HepG2 (cell line): ENCODE measurements around the gene PDYN. TPM values are rescaled to one million over a fixed set of nuclear protein-coding genes. Genes with fewer than 3 reads are reported as not detected.
A peak's percentile ranks its signal among the peaks of the same experiment; 100 is the strongest.

ENCODE experiments used
- ATAC-seq: fragments of 200-7000 bp; cut with Tn5 transposase; 3 replicates; pipeline ENCODE4 v1.9.1; 2020; ENCODE audit warnings: mild to moderate bottlenecking, moderate library complexity
- BruUV-seq: library from RNA; stranded (reverse); fragments of 400-500 nt; replicated peaks from 2 replicates; lab custom pipeline; 2021; lab: Mats Ljungman, UMichigan
- CTCF ChIA-PET: fragments of 300-600 bp; formaldehyde crosslinking; extraction: SDS; loops from one replicate; lab custom pipeline; 2021; ENCODE audit warnings: low total read pairs, inconsistent platforms, low intra/inter-chr PET ratio; lab: Yijun Ruan, JAX
- POLR2A ChIA-PET: fragments of 350-600 bp; sonication (Branson Sonifier 250); formaldehyde crosslinking; loops from one replicate; lab custom pipeline; 2020; ENCODE audit warnings: antibody characterized with exemption, inconsistent platforms; lab: Yijun Ruan, JAX
- DNase-seq: peaks from one replicate; pipeline ENCODE4 v3.0.0-alpha.2; 2015; ENCODE audit warnings: low spot score
- FAIRE-seq: peaks from 3 replicates; lab custom pipeline; 2011; peaks lifted over from hg19 to GRCh38; lab: Jason Lieb, UNC
- H2AFZ ChIP-seq: one replicate; pipeline ENCODE4 v1.6.1; 2011; ENCODE audit warnings: low read length, inconsistent platforms
- H3K27ac ChIP-seq: fragments of 300-600 bp; 3 replicates; pipeline ENCODE4 v1.8.0; 2011; ENCODE audit warnings: mixed run types, mild to moderate bottlenecking, mixed read lengths, low read length, inconsistent platforms; ENCODE audit not compliant: insufficient read depth; ENCODE audit errors: extremely low read length
- H3K27me3 ChIP-seq, 2 experiments: fragments of 200-600 bp in 1 of 2; 2 replicates in 1 of 2; 3 replicates in 1 of 2; pipeline versions ENCODE4 v1.6.0 to v1.8.0; 2011; ENCODE audit warnings: low read length in 2 of 2, mild to moderate bottlenecking in 2 of 2, moderate library complexity in 2 of 2, inconsistent platforms in 1 of 2; ENCODE audit not compliant: insufficient read depth in 2 of 2, control insufficient read depth in 1 of 2
- H3K36me3 ChIP-seq, 2 experiments: fragments of 200-600 bp in 1 of 2; replicated peaks in 1 of 2; 2 replicates in 1 of 2; 3 replicates in 1 of 2; pipeline versions ENCODE4 v1.5.1 to v1.8.0; 2011; ENCODE audit warnings: low read length in 2 of 2, inconsistent platforms in 1 of 2; ENCODE audit not compliant: insufficient read depth in 2 of 2, control insufficient read depth in 1 of 2
- H3K4me1 ChIP-seq: 2 replicates; pipeline ENCODE4 v1.5.1; 2012; ENCODE audit warnings: low read length, inconsistent platforms; ENCODE audit not compliant: insufficient read depth
- H3K4me2 ChIP-seq: 2 replicates; pipeline ENCODE4 v1.6.0; 2011; ENCODE audit warnings: low read depth, low read length, inconsistent platforms
- H3K4me3 ChIP-seq, 3 experiments: fragments of 200-600 bp in 1 of 3; sonication (generic), shearing (Covaris generic) in 1 of 3; replicated peaks in 1 of 3; 2 replicates each; pipeline ENCODE4 v1.5.1; 2011 to 2016; ENCODE audit warnings: low read length in 3 of 3, inconsistent platforms in 2 of 3, low read depth in 2 of 3, mild to moderate bottlenecking in 2 of 3, control low read depth in 1 of 3, mixed read lengths in 1 of 3; ENCODE audit not compliant: insufficient read depth in 1 of 3
- H3K79me2 ChIP-seq: one replicate; pipeline ENCODE4 v1.6.1; 2011; ENCODE audit warnings: low read length, inconsistent platforms; ENCODE audit not compliant: insufficient read depth
- H3K9ac ChIP-seq: 2 replicates; pipeline ENCODE4 v1.6.0; 2011; ENCODE audit warnings: mild to moderate bottlenecking, low read depth, low read length, inconsistent platforms; ENCODE audit not compliant: insufficient read depth
- H3K9me3 ChIP-seq: 2 replicates; pipeline ENCODE4 v1.5.1; 2012; ENCODE audit warnings: mild to moderate bottlenecking, low read length
- H4K20me1 ChIP-seq: 2 replicates; pipeline ENCODE4 v1.6.0; 2011; ENCODE audit warnings: inconsistent platforms, mild to moderate bottlenecking, low read length, moderate library complexity; ENCODE audit not compliant: insufficient read depth
- DR1 ChIP-seq: sonication (generic); formaldehyde crosslinking; IDR thresholded peaks from 2 replicates; pipeline ENCODE4 v1.8.0; 2021; ENCODE audit warnings: mild to moderate bottlenecking, missing genetic modification reagents, inconsistent platforms
- MED1 ChIP-seq: sonication (generic); formaldehyde crosslinking; IDR thresholded peaks from 2 replicates; pipeline ENCODE4 v1.4.0; 2020; ENCODE audit warnings: missing genetic modification reagents
- NRL ChIP-seq: sonication (generic); formaldehyde crosslinking; IDR thresholded peaks from 2 replicates; pipeline ENCODE4 v1.5.0; 2020; ENCODE audit warnings: missing genetic modification reagents, mild to moderate bottlenecking, moderate library complexity, borderline replicate concordance
- RCOR2 ChIP-seq: IDR thresholded peaks from 2 replicates; pipeline ENCODE4 v1.6.1; 2016; ENCODE audit warnings: missing biosample characterization, missing genetic modification reagents
- SNRNP70 ChIP-seq: fragments of 200-400 bp; formaldehyde crosslinking; IDR thresholded peaks from 2 replicates; pipeline ENCODE4 v1.6.1; 2017; ENCODE audit warnings: mild to moderate bottlenecking, low read depth, low read length, moderate library complexity
- U2AF2 ChIP-seq: fragments of 200-400 bp; formaldehyde crosslinking; IDR thresholded peaks from 2 replicates; pipeline ENCODE4 v1.6.1; 2017; ENCODE audit warnings: low read depth, mild to moderate bottlenecking, low read length
- ZFAT ChIP-seq: sonication (generic); formaldehyde crosslinking; conservative IDR thresholded peaks from 2 replicates; pipeline ENCODE4 v1.8.1; 2023; ENCODE audit warnings: missing genetic modification reagents, inconsistent platforms
- ZNF761 ChIP-seq: sonication (generic); formaldehyde crosslinking; conservative IDR thresholded peaks from 2 replicates; pipeline ENCODE4 v1.4.0; 2020; ENCODE audit warnings: mild to moderate bottlenecking, missing genetic modification reagents
- WGBS: methylation state at CpG from one replicate; pipeline ENCODE4 v1.1.6; 2017; ENCODE audit warnings: low lambda C conversion rate; 5-methylcytosine and 5-hydroxymethylcytosine counted together
- in situ Hi-C: cut with HindIII; loops from 2 replicates; pipeline ENCODE4 v1.10.0; 2017; ENCODE audit warnings: low pct_unique_long_range_greater_than_20kb; ENCODE audit not compliant: extremely low pct_ligation_motif_present
- intact Hi-C: fragments of 100-400 bp; cut with micrococcal nuclease; formaldehyde crosslinking; loops from one replicate; pipeline ENCODE4 v1.10.0; 2022; ENCODE audit not compliant: unreplicated experiment
- polyA plus RNA-seq, 8 experiments: library from polyadenylated mRNA; depleted of rRNA in 3 of 8; stranded (reverse) in 7 of 8; unstranded in 1 of 8; fragments of >200 nt; fragmentation: Illumina TruSeq in 4 of 8; extraction: Trizol in 4 of 8; gene quantifications; 2 replicates each; pipeline versions ENCODE4 v1.2.1 to v1.2.3, GENCODE V29; 2011 to 2016; ENCODE audit warnings: low read depth in 4 of 8, missing spikeins in 1 of 8, mixed read lengths in 1 of 8; ENCODE audit not compliant: insufficient read depth in 1 of 8
- total RNA-seq, 5 experiments: library from RNA; depleted of rRNA; stranded (reverse); fragments of >200 nt; fragmentation: Illumina TruSeq; extraction: Trizol; gene quantifications; 2 replicates each; pipeline ENCODE4 v1.2.3, GENCODE V29; 2016; ENCODE audit warnings: low read depth in 1 of 5
- TF ChIP-seq, protein P1 (sequence below), 2 experiments: sonication (generic) in 1 of 2; formaldehyde crosslinking in 1 of 2; IDR thresholded peaks; 2 replicates each; pipeline versions ENCODE4 v1.4.0 to v1.6.1; 2018 to 2020; ENCODE audit warnings: missing genetic modification reagents in 2 of 2, borderline replicate concordance in 1 of 2, low read depth in 1 of 2, mild to moderate bottlenecking in 1 of 2, missing biosample characterization in 1 of 2
- TF ChIP-seq, protein P2 (sequence below): sonication (generic); formaldehyde crosslinking; IDR thresholded peaks from 2 replicates; pipeline ENCODE4 v1.4.0; 2020; ENCODE audit warnings: mild to moderate bottlenecking, missing genetic modification reagents
- TF ChIP-seq, protein P3 (sequence below): sonication (generic); formaldehyde crosslinking; IDR thresholded peaks from 2 replicates; pipeline ENCODE4 v1.5.0; 2020; ENCODE audit warnings: mild to moderate bottlenecking, missing genetic modification reagents, borderline replicate concordance

Gene PDYN
- total and polyA plus RNA-seq, 2 of the 13 experiments (the other 11 are each of a cell fraction or from before 2014, with no cell fraction given), result not detected

DNA sequence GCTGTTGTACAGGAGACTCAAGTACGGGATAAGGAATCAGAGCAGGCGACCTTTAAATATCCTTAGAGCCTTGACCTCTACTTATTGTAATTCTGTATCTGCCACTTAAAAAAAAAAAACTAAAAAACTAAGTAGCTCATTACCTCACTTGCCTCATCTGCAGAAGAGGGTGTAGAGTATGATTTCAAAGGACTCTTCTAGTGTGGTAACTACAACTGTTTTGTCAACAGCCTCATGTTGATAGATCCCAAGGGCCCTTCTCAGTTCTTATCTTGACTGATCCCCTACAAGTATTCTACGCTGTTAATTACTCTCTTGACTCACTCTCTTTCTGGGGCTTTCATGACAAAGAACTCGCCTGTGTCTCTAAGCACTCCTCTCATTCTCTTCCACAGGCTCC is 16.7 kb upstream of the PDYN start (continued):
- TF ChIP-seq NRL, result no peak
- TF ChIP-seq, protein P1, sequence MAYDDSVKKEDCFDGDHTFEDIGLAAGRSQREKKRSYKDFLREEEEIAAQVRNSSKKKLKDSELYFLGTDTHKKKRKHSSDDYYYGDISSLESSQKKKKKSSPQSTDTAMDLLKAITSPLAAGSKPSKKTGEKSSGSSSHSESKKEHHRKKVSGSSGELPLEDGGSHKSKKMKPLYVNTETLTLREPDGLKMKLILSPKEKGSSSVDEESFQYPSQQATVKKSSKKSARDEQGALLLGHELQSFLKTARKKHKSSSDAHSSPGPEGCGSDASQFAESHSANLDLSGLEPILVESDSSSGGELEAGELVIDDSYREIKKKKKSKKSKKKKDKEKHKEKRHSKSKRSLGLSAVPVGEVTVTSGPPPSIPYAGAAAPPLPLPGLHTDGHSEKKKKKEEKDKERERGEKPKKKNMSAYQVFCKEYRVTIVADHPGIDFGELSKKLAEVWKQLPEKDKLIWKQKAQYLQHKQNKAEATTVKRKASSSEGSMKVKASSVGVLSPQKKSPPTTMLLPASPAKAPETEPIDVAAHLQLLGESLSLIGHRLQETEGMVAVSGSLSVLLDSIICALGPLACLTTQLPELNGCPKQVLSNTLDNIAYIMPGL (CRISPR knock-in tag; IDR thresholded peaks at IDR 0.05; ENCODE audit: borderline replicate concordance in 1 of 2, low read depth in 1 of 2), result no peak
- TF ChIP-seq MED1 (CRISPR knock-in tag), result no peak
- TF ChIP-seq, protein P2, sequence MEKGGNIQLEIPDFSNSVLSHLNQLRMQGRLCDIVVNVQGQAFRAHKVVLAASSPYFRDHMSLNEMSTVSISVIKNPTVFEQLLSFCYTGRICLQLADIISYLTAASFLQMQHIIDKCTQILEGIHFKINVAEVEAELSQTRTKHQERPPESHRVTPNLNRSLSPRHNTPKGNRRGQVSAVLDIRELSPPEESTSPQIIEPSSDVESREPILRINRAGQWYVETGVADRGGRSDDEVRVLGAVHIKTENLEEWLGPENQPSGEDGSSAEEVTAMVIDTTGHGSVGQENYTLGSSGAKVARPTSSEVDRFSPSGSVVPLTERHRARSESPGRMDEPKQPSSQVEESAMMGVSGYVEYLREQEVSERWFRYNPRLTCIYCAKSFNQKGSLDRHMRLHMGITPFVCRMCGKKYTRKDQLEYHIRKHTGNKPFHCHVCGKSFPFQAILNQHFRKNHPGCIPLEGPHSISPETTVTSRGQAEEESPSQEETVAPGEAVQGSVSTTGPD (CRISPR knock-in tag), result no peak
- TF ChIP-seq RCOR2, result no peak

DNA sequence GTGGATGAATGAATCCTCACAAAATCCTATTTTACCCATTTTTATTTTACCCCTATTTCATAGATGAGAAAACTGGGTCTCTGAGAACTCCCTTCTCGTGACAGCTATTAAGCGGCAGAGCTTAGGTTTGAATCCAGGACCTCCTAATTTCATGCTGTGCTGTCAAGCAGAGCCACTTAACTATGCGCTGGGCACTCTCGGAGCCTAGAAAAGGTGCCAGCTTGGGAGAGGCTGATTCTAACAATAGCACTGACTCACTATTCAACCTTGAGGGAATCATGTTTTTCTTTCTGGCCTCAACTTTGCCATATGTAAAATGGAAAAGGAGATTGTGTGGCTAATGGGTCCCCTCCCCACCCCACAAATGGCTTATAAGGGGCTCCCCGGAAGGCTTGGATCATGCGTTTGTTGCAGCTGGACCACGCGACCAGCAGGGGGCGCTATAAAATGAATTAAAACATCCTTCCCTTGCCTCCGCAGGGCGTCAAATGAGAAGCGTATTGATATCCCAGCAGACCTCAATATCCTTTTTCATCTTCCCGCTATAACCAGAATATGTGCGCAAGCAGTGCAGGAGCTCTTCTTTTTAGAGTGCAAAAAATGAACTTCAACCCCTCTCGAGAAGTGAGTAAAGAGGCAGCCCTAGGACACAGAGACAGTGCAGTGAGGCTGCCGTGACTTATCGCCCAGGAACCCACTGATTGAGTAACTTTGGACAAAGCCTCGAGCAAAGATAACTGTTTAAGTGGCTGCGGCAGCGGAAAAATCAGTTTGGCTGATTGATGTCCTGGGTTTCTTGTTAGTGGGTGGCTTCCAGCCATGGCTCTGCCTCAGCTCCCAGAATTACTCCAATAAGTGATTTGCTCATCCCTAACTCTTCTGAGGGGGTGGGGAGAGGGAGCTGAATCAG is 12.8 kb upstream of the PDYN start:
- peaks cover 9% of the 10 kb centered on the region for H3K4me1 ChIP-seq
- H3K4me3 ChIP-seq, result no peak overlapping the region
- FAIRE-seq, result peak; percentile 85
- ATAC-seq, result peak; percentile 81
- no TSS peak for BruUV-seq
- no peak overlapping the region for H3K4me2 ChIP-seq
- no peak overlapping the region for H3K9ac ChIP-seq
- no peaks in the 10 kb centered on the region for H3K27me3 ChIP-seq
- in situ Hi-C loops, result loop anchor here (5.0 kb wide), 2 partner anchors 86 to 166 kb away; no protein-coding TSS in a partner anchor
- peak; percentile 46 for DNase-seq
- CTCF ChIA-PET, result interaction anchor here (2.7 to 3.7 kb wide), 2 partner anchors 87 to 166 kb away, joined by 25 to 35 read pairs; no protein-coding TSS in a partner anchor
- no peaks in the 10 kb centered on the region for H3K79me2 ChIP-seq
- WGBS, result 10% methylated on average over 20 of the region's 20 CpGs
- no peaks in the 10 kb centered on the region for H3K36me3 ChIP-seq
- intact Hi-C loops, result loop anchor here (1.0 to 5.0 kb wide), 4 partner anchors 39 to 164 kb away; no protein-coding TSS in a partner anchor
- no peak overlapping the region for H3K27ac ChIP-seq
- H3K9me3 ChIP-seq, result no peaks in the 10 kb centered on the region
- POLR2A ChIA-PET, result no interaction called here
- peaks cover 9% of the 10 kb centered on the region; the same call in 1 of the 2 replicates for H4K20me1 ChIP-seq
- H2AFZ ChIP-seq, result no peak overlapping the region
- TF ChIP-seq SNRNP70, result no peak
- TF ChIP-seq, protein P3, sequence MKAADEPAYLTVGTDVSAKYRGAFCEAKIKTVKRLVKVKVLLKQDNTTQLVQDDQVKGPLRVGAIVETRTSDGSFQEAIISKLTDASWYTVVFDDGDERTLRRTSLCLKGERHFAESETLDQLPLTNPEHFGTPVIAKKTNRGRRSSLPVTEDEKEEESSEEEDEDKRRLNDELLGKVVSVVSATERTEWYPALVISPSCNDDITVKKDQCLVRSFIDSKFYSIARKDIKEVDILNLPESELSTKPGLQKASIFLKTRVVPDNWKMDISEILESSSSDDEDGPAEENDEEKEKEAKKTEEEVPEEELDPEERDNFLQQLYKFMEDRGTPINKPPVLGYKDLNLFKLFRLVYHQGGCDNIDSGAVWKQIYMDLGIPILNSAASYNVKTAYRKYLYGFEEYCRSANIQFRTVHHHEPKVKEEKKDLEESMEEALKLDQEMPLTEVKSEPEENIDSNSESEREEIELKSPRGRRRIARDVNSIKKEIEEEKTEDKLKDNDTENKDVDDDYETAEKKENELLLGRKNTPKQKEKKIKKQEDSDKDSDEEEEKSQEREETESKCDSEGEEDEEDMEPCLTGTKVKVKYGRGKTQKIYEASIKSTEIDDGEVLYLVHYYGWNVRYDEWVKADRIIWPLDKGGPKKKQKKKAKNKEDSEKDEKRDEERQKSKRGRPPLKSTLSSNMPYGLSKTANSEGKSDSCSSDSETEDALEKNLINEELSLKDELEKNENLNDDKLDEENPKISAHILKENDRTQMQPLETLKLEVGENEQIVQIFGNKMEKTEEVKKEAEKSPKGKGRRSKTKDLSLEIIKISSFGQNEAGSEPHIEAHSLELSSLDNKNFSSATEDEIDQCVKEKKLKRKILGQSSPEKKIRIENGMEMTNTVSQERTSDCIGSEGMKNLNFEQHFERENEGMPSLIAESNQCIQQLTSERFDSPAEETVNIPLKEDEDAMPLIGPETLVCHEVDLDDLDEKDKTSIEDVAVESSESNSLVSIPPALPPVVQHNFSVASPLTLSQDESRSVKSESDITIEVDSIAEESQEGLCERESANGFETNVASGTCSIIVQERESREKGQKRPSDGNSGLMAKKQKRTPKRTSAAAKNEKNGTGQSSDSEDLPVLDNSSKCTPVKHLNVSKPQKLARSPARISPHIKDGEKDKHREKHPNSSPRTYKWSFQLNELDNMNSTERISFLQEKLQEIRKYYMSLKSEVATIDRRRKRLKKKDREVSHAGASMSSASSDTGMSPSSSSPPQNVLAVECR (CRISPR knock-in tag), result 0 out of 2 replicates have a peak, but pooled peaks have one; percentile 11
- no peak for TF ChIP-seq U2AF2
- no peak for TF ChIP-seq ZNF761
- no peak for TF ChIP-seq ZFAT (CRISPR knock-in tag)
- 0 out of 2 replicates have a peak, but pooled peaks have one; percentile 24 for TF ChIP-seq DR1 (CRISPR knock-in tag)
- no peak for TF ChIP-seq RCOR2
